Neural cell (in vitro differentiated cells): ENCODE results near the gene SERGEF.

Experiments
- REST ChIP-seq: IDR thresholded peaks from 2 replicates; pipeline ENCODE4 v1.6.1; 2012; ENCODE audit warnings: borderline replicate concordance
- TF ChIP-seq, protein P1 (sequence below): fragments of 450-650 bp; IDR thresholded peaks from 2 replicates; pipeline ENCODE4 v1.5.1; 2014; ENCODE audit warnings: antibody characterized with exemption, mild to moderate bottlenecking, moderate library complexity; ENCODE audit not compliant: poor library complexity, severe bottlenecking

- TF ChIP-seq, protein P1, sequence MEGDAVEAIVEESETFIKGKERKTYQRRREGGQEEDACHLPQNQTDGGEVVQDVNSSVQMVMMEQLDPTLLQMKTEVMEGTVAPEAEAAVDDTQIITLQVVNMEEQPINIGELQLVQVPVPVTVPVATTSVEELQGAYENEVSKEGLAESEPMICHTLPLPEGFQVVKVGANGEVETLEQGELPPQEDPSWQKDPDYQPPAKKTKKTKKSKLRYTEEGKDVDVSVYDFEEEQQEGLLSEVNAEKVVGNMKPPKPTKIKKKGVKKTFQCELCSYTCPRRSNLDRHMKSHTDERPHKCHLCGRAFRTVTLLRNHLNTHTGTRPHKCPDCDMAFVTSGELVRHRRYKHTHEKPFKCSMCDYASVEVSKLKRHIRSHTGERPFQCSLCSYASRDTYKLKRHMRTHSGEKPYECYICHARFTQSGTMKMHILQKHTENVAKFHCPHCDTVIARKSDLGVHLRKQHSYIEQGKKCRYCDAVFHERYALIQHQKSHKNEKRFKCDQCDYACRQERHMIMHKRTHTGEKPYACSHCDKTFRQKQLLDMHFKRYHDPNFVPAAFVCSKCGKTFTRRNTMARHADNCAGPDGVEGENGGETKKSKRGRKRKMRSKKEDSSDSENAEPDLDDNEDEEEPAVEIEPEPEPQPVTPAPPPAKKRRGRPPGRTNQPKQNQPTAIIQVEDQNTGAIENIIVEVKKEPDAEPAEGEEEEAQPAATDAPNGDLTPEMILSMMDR: no peak
- no peak for TF ChIP-seq REST
These were observed 73.3 kb downstream of the SERGEF start for GRCh38 chr11:17939542-17939941.
